Spleen (tissue), 11 donors: ENCODE measurements around the gene SARS2. TPM values are rescaled to one million over a fixed set of nuclear protein-coding genes. Genes with fewer than 3 reads are reported as not detected.
A peak's percentile ranks its signal among the peaks of the same experiment; 100 is the strongest.

Source experiments
- DNase-seq: peaks from one replicate; pipeline ENCODE4 v3.0.0-alpha.2; 2020
- H3K27ac ChIP-seq, 8 donors: fragments of 200-600 bp; sonication (generic) in 7 of 8; 1 replicate in 4 of 8; 2 replicates in 4 of 8; pipeline versions ENCODE4 v1.5.0 to v1.8.0; 2016 to 2021; ENCODE audit warnings: inconsistent platforms in 4 of 8, mild to moderate bottlenecking in 4 of 8, moderate library complexity in 1 of 8
- H3K27me3 ChIP-seq, 7 donors: fragments of 200-600 bp; sonication (generic) in 6 of 7; replicated peaks in 1 of 7; 1 replicate in 4 of 7; 2 replicates in 3 of 7; pipeline versions ENCODE4 v1.5.0 to v1.8.0; 2016 to 2021; ENCODE audit warnings: inconsistent platforms in 3 of 7, mild to moderate bottlenecking in 1 of 7
- H3K36me3 ChIP-seq, 6 donors: fragments of 200-600 bp; sonication (generic) in 5 of 6; 1 replicate in 4 of 6; 2 replicates in 2 of 6; pipeline versions ENCODE4 v1.5.0 to v1.8.0; 2016 to 2021; ENCODE audit warnings: inconsistent platforms in 2 of 6
- H3K4me1 ChIP-seq, 6 donors: fragments of 200-600 bp; sonication (generic) in 5 of 6; 1 replicate in 3 of 6; 2 replicates in 3 of 6; pipeline versions ENCODE4 v1.5.0 to v1.8.0; 2016 to 2021; ENCODE audit warnings: inconsistent platforms in 3 of 6
- H3K4me3 ChIP-seq, 8 donors: fragments of 200-600 bp; sonication (generic) in 7 of 8; 1 replicate in 4 of 8; 2 replicates in 4 of 8; pipeline versions ENCODE4 v1.5.0 to v1.8.0; 2016 to 2021; ENCODE audit warnings: inconsistent platforms in 4 of 8, mild to moderate bottlenecking in 4 of 8, moderate library complexity in 2 of 8
- H3K9me3 ChIP-seq, 8 donors: fragments of 200-600 bp; sonication (generic) in 7 of 8; 1 replicate in 4 of 8; 2 replicates in 4 of 8; pipeline versions ENCODE4 v1.5.0 to v1.8.0; 2016 to 2021; ENCODE audit warnings: inconsistent platforms in 4 of 8
- POLR2A ChIP-seq, 3 donors: fragments of 450-650 bp; IDR thresholded peaks; one replicate each; pipeline ENCODE4 v1.5.1; 2017; ENCODE audit warnings: antibody characterized with exemption in 3 of 3, mild to moderate bottlenecking in 1 of 3
- POLR2AphosphoS5 ChIP-seq, 3 donors: sonication (generic); formaldehyde crosslinking; IDR thresholded peaks; one replicate each; pipeline ENCODE4 v1.5.1; 2017; ENCODE audit warnings: antibody characterized with exemption in 3 of 3
- WGBS, 5 donors: extraction: QIAGEN DNeasy Blood & Tissue Kit in 3 of 5; methylation state at CpG; one replicate each; pipeline versions ENCODE4 v1.1.5 to v1.1.7; 2013 to 2018; 5-methylcytosine and 5-hydroxymethylcytosine counted together
- intact Hi-C: fragments of 100-400 bp; cut with DNase I; formaldehyde crosslinking; loops from one replicate; pipeline ENCODE4 v1.15.0; 2023; ENCODE audit warnings: low total_unique reads
- polyA plus RNA-seq, 3 donors: library from polyadenylated mRNA; stranded (reverse); fragments of 200-250 nt; gene quantifications; one replicate each; pipeline ENCODE4 v1.2.1, GENCODE V29; 2013
- total RNA-seq, 7 donors: library from RNA; depleted of rRNA in 3 of 7; stranded (reverse); fragments of >200 nt in 3 of 7; fragmentation: NEBNext Ultra II Directional in 4 of 7; extraction: Animal tissue kit (Norgen Biotek cat#: 25700) in 4 of 7; gene quantifications; one replicate each; pipeline versions ENCODE4 v1.1.0 to v1.2.1, GENCODE V29; 2016 to 2021
- TF ChIP-seq, protein P1 (sequence below), 11 experiments: fragments of 200-600 bp in 7 of 11; fragments of 450-650 bp in 4 of 11; sonication (generic) in 4 of 11; IDR thresholded peaks in 8 of 11; conservative IDR thresholded peaks in 3 of 11; 1 replicate in 7 of 11; 2 replicates in 4 of 11; pipeline versions ENCODE4 v1.4.0 to v1.8.0; 2016 to 2021; ENCODE audit warnings: antibody characterized with exemption in 11 of 11, inconsistent platforms in 4 of 11, mild to moderate bottlenecking in 1 of 11
- donor health status: healthy with polysubstance abuse.
- donor health status: DM: no; HTN: no; CAD: no; lungs with moderate emphysema.
- donor health status: DM: no; HTN: no; CAD: no.
- donor health status: Bipolar disorder and iron deficiency.
- donor health status: healthy.
- donor health status: DM: no; HTN: no; CAD: no.
- donor health status: DM: yes; HTN: yes; CAD: no.

Gene SARS2
- total and polyA plus RNA-seq, 10 donors: 12.5 to 70.3 (median 26.9) TPM

DNA sequence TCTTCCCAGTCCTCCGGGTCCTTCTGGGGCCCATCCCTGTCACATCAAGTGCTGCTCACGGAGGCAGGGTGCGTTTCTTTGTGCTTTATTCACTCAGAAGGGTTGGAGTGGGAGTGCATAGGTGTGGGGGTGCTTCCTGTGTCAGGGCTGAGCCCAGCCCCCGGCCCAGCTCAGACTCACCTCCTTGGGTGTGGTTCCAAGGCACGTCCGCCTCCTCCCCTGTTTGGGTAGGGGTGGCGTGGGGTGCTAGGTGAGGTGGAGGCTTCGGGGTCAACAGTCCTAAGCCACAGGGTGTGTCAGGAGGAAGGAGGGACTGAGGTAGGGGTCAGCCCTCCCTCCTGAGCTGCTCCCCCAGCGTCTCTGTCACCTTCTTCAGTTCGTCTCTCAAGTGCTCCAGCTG is 21.7 kb downstream of the SARS2 start:
- no peaks in the 10 kb centered on the region for H3K9me3 ChIP-seq
- peaks cover 0 to 3% (median 0%) of the 10 kb centered on the region in 6 donors for H3K4me1 ChIP-seq
- 70 to 82% (median 80%) methylated on average over 8 to 10 of the region's 10 CpGs for WGBS, 5 donors
- intact Hi-C loops: no loop called here
- no peak overlapping the region for H3K4me3 ChIP-seq
- peaks cover 0 to 59% (median 43%) of the 10 kb centered on the region in 6 donors for H3K36me3 ChIP-seq
- DNase-seq: no peak
- peaks cover 0 to 19% (median 4%) of the 10 kb centered on the region in 7 donors for H3K27me3 ChIP-seq
- peak in 2 of 3 donors; percentile 13 to 53 for TF ChIP-seq POLR2AphosphoS5 (IDR thresholded peaks at IDR 0.05)
- TF ChIP-seq, protein P1, sequence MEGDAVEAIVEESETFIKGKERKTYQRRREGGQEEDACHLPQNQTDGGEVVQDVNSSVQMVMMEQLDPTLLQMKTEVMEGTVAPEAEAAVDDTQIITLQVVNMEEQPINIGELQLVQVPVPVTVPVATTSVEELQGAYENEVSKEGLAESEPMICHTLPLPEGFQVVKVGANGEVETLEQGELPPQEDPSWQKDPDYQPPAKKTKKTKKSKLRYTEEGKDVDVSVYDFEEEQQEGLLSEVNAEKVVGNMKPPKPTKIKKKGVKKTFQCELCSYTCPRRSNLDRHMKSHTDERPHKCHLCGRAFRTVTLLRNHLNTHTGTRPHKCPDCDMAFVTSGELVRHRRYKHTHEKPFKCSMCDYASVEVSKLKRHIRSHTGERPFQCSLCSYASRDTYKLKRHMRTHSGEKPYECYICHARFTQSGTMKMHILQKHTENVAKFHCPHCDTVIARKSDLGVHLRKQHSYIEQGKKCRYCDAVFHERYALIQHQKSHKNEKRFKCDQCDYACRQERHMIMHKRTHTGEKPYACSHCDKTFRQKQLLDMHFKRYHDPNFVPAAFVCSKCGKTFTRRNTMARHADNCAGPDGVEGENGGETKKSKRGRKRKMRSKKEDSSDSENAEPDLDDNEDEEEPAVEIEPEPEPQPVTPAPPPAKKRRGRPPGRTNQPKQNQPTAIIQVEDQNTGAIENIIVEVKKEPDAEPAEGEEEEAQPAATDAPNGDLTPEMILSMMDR (IDR thresholded peaks at IDR 0.05 in 8 of 11, conservative IDR thresholded peaks at IDR 0.05 in 3 of 11): no peak
- H3K27ac ChIP-seq: no peak overlapping the region

DNA sequence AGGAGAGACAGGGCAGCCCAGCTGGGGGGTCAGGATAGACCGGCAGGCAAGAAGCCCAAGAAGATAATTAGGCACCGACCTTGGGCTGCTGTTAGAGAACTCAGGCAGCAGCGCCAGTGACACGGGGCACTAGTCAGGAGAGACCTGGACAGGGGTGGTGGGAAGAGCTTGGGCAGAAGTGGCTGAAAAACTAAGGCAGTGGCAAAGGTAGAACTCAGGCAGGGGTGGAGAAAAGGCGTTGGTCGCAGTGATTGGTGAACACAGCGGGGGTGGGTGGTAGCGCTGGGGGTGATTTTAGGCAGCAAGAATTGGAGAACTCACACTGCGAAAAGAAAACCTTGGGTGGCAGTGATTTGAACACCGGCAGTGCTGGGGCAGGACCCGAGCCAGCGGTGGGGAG is 22.9 kb downstream of the SARS2 start:
- no peak for DNase-seq
- peaks cover 0 to 19% (median 4%) of the 10 kb centered on the region in 7 donors for H3K27me3 ChIP-seq
- peaks cover 0 to 68% (median 43%) of the 10 kb centered on the region in 6 donors for H3K36me3 ChIP-seq
- no peaks in the 10 kb centered on the region for H3K9me3 ChIP-seq
- H3K27ac ChIP-seq: no peak overlapping the region
- no peak overlapping the region for H3K4me3 ChIP-seq
- peaks cover 0 to 16% (median 1%) of the 10 kb centered on the region in 6 donors for H3K4me1 ChIP-seq
- WGBS, 5 donors: 95 to 97% (median 95%) methylated on average over 12 of the region's 12 CpGs
- TF ChIP-seq POLR2AphosphoS5 (IDR thresholded peaks at IDR 0.05): no peak
- TF ChIP-seq POLR2A (IDR thresholded peaks at IDR 0.05): no peak
- TF ChIP-seq, protein P1 (IDR thresholded peaks at IDR 0.05 in 8 of 11, conservative IDR thresholded peaks at IDR 0.05 in 3 of 11): no peak
- intact Hi-C loops: no loop called here

DNA sequence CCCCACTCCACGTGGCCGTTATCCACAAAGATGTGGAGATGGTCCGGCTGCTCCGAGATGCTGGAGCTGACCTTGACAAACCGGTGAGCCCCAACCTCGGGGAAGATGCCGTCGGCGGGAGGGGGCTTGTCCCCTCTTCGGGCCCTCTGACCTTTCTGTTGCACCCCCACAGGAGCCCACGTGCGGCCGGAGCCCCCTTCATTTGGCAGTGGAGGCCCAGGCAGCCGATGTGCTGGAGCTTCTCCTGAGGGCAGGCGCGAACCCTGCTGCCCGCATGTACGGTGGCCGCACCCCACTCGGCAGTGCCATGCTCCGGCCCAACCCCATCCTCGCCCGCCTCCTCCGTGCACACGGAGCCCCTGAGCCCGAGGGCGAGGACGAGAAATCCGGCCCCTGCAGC is 23.3 kb downstream of the SARS2 start:
- H3K27me3 ChIP-seq: peaks cover 0 to 18% (median 4%) of the 10 kb centered on the region in 7 donors
- H3K4me1 ChIP-seq: peaks cover 0 to 20% (median 1%) of the 10 kb centered on the region in 6 donors
- peaks cover 0 to 68% (median 43%) of the 10 kb centered on the region in 6 donors for H3K36me3 ChIP-seq
- intact Hi-C loops: no loop called here
- no peak for TF ChIP-seq POLR2A (IDR thresholded peaks at IDR 0.05)
- peak in 1 of 3 donors; percentile 40 for TF ChIP-seq POLR2AphosphoS5 (IDR thresholded peaks at IDR 0.05)
- 93 to 99% (median 96%) methylated on average over 18 to 29 of the region's 29 CpGs for WGBS, 5 donors
- no peaks in the 10 kb centered on the region for H3K9me3 ChIP-seq
- no peak overlapping the region for H3K4me3 ChIP-seq
- H3K27ac ChIP-seq: no peak overlapping the region
- no peak for DNase-seq

DNA sequence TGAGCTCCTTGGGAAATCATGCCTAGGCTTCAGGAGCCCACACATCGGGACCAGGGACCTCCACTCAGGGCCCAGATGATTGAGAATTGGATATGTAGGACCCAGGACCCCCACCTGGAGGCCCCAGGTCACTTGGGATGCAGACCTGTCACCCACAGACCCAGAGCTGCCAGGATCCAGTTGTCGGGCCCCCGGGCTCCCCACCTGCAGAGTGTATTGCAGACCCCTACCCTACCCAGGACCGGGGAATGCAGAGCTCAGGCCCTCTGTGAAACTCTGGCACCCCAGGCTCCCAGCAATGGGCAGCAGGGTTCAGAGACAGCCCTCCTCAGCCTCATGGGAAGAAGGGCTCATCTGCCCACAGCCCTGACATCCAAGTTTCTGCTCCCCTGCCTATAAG is 24.9 kb downstream of the SARS2 start:
- whole genome bisulfite sequencing, 5 donors: 90 to 99% (median 97%) methylated on average over 4 of the region's 4 CpGs
- no peak overlapping the region for H3K27ac ChIP-seq
- intact Hi-C loops: no loop called here

DNA sequence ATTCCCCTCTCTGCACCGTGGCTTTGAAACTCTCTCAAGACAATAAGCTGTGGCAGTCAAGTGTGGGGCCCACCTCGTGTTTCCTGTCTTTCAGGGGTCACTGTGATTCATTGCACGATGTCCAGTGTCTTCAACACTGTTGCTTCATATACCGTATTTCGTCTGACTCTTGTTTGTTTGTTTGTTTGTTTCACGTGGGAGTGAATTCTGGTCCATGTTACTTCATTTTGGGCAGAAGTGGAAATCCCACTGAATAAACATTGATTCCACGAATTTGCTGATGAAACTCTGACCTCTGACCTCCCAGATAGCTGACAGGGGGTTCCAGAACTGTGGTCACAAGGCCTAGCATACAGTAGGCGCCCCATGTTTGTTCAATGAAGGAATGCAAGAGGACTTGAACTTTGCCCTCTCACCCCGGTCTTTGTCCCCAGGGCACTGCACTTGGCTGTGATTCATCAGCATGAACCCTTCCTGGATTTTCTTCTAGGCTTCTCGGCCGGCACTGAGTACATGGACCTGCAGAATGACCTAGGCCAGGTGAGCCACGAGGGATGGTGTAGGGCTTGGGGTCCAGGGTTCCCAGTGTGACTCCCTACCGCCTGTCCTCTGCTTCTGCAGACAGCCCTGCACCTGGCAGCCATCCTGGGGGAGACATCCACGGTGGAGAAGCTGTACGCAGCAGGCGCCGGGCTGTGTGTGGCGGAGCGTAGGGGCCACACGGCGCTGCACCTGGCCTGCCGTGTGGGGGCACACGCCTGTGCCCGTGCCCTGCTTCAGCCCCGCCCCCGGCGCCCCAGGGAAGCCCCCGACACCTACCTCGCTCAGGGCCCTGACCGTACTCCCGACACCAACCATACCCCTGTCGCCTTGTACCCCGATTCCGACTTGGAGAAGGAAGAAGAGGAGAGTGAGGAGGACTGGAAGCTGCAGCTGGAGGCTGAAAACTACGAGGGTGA is 25.7 kb downstream of the SARS2 start:
- Histone ChIP-seq H3K36me3 (peaks cover 0 to 65% (median 43%) of the 10 kb centered on the region in 6 donors), H3K4me3 (no peak overlapping the region), H3K9me3 (no peaks in the 10 kb centered on the region), H3K4me1 (peaks cover 6 to 42% (median 18%) of the 10 kb centered on the region in 6 donors), H3K27me3 (no peaks in the 10 kb centered on the region), H3K27ac (no peak overlapping the region)
- peak in 1 of 3 donors; percentile 27 for TF ChIP-seq POLR2AphosphoS5 (IDR thresholded peaks at IDR 0.05)
- TF ChIP-seq, protein P1 (IDR thresholded peaks at IDR 0.05 in 8 of 11, conservative IDR thresholded peaks at IDR 0.05 in 3 of 11): no peak
- WGBS, 5 donors: 78 to 92% (median 90%) methylated on average over 15 to 35 of the region's 35 CpGs
- intact Hi-C loops: no loop called here
- no peak for DNase-seq

More for the DNA sequence above, 24.9 kb downstream of the SARS2 start:
- DNase-seq: no peak
- peaks cover 0 to 68% (median 43%) of the 10 kb centered on the region in 6 donors for H3K36me3 ChIP-seq
- H3K9me3 ChIP-seq: no peaks in the 10 kb centered on the region
- no peak overlapping the region for H3K4me3 ChIP-seq
- TF ChIP-seq POLR2A (IDR thresholded peaks at IDR 0.05): no peak
- H3K4me1 ChIP-seq: peaks cover 2 to 35% (median 13%) of the 10 kb centered on the region in 6 donors
- peaks cover 0 to 2% (median 0%) of the 10 kb centered on the region in 7 donors for H3K27me3 ChIP-seq
